ENCODE data around the gene KDM6A.
"Not testable (repeated sequence)": the region's sequence is repeated elsewhere in the genome, so short reads cannot be mapped to it uniquely, and the experiment has no call there.

KDM6A gene

GRCh38 chrX:44918722-44919121 is 45.7 kb downstream of the KDM6A start:
- 100% methylated on average over 1 of the region's 1 CpG; no CpG with 5 or more reads in 1 of the 2 experiments for WGBS, 2 experiments

GRCh38 chrX:44922980-44923379 is 50.0 kb downstream of the KDM6A start:
- Histone ChIP-seq H3K27ac (ENCODE audit: insufficient read depth, low read depth, low read length, poor library complexity, severe bottlenecking) (no peak overlapping the region), H3K4me3 (ENCODE audit: insufficient read depth, low read depth, low read length) (no peak overlapping the region), H3K27me3 (ENCODE audit: control insufficient read depth, insufficient read depth, low read length, poor library complexity, severe bottlenecking) (no peaks in the 10 kb centered on the region), H3K4me1 (ENCODE audit: control insufficient read depth, insufficient read depth, low read length) (no peaks in the 10 kb centered on the region), H3K36me3 (ENCODE audit: control insufficient read depth, insufficient read depth, low read length) (no peaks in the 10 kb centered on the region), H3K9me3 (ENCODE audit: control insufficient read depth, low read length) (no peaks in the 10 kb centered on the region)
- 88 to 100% methylated on average over 1 to 2 of the region's 4 CpGs for WGBS, 2 experiments

More at GRCh38 chrX:44918722-44919121, 45.7 kb downstream of the KDM6A start:
- Histone ChIP-seq H3K36me3 (ENCODE audit: control insufficient read depth, insufficient read depth, low read length) (no peaks in the 10 kb centered on the region), H3K4me3 (ENCODE audit: insufficient read depth, low read depth, low read length) (no peak overlapping the region), H3K27ac (ENCODE audit: insufficient read depth, low read depth, low read length, poor library complexity, severe bottlenecking) (no peak overlapping the region), H3K9me3 (ENCODE audit: control insufficient read depth, low read length) (no peaks in the 10 kb centered on the region), H3K4me1 (ENCODE audit: control insufficient read depth, insufficient read depth, low read length) (no peaks in the 10 kb centered on the region), H3K27me3 (ENCODE audit: control insufficient read depth, insufficient read depth, low read length, poor library complexity, severe bottlenecking) (no peaks in the 10 kb centered on the region)

- no peaks in the 10 kb centered on the region for H3K27me3 ChIP-seq (ENCODE audit: control insufficient read depth, insufficient read depth, low read length, poor library complexity, severe bottlenecking)
- H3K4me1 ChIP-seq (ENCODE audit: control insufficient read depth, insufficient read depth, low read length): no peaks in the 10 kb centered on the region
- no peaks in the 10 kb centered on the region for H3K9me3 ChIP-seq (ENCODE audit: control insufficient read depth, low read length)
- H3K36me3 ChIP-seq (ENCODE audit: control insufficient read depth, insufficient read depth, low read length): no peaks in the 10 kb centered on the region
- no peak overlapping the region for H3K4me3 ChIP-seq (ENCODE audit: insufficient read depth, low read depth, low read length)
- no peak overlapping the region for H3K27ac ChIP-seq (ENCODE audit: insufficient read depth, low read depth, low read length, poor library complexity, severe bottlenecking)
- no CpG with 5 or more reads among the region's 1 CpG for WGBS, 2 experiments
Measured at GRCh38 chrX:44927398-44927797, 54.4 kb downstream of the KDM6A start.

GRCh38 chrX:44931441-44931973 is 58.5 kb downstream of the KDM6A start:
- H3K4me1 ChIP-seq (ENCODE audit: control insufficient read depth, insufficient read depth, low read length): no peaks in the 10 kb centered on the region
- H3K9me3 ChIP-seq (ENCODE audit: control insufficient read depth, low read length): no peaks in the 10 kb centered on the region
- WGBS, 2 experiments: 96 to 100% methylated on average over 3 of the region's 4 CpGs

GRCh38 chrX:44935172-44935571 is 62.2 kb downstream of the KDM6A start:
- WGBS, 2 experiments: 100% methylated on average over 2 of the region's 4 CpGs; no CpG with 5 or more reads in 1 of the 2 experiments
- no peaks in the 10 kb centered on the region for H3K36me3 ChIP-seq (ENCODE audit: control insufficient read depth, insufficient read depth, low read length)
- no peak overlapping the region for H3K4me3 ChIP-seq (ENCODE audit: insufficient read depth, low read depth, low read length)
- no peak overlapping the region for H3K27ac ChIP-seq (ENCODE audit: insufficient read depth, low read depth, low read length, poor library complexity, severe bottlenecking)
- no peaks in the 10 kb centered on the region for H3K9me3 ChIP-seq (ENCODE audit: control insufficient read depth, low read length)
- no peaks in the 10 kb centered on the region for H3K4me1 ChIP-seq (ENCODE audit: control insufficient read depth, insufficient read depth, low read length)
- no peaks in the 10 kb centered on the region for H3K27me3 ChIP-seq (ENCODE audit: control insufficient read depth, insufficient read depth, low read length, poor library complexity, severe bottlenecking)

More at GRCh38 chrX:44931441-44931973, 58.5 kb downstream of the KDM6A start:
- Histone ChIP-seq H3K36me3 (ENCODE audit: control insufficient read depth, insufficient read depth, low read length) (no peaks in the 10 kb centered on the region), H3K4me3 (ENCODE audit: insufficient read depth, low read depth, low read length) (no peak overlapping the region), H3K27me3 (ENCODE audit: control insufficient read depth, insufficient read depth, low read length, poor library complexity, severe bottlenecking) (no peaks in the 10 kb centered on the region), H3K27ac (ENCODE audit: insufficient read depth, low read depth, low read length, poor library complexity, severe bottlenecking) (no peak overlapping the region)

GRCh38 chrX:44935640-44936039 is 62.7 kb downstream of the KDM6A start:
- no peaks in the 10 kb centered on the region for H3K27me3 ChIP-seq (ENCODE audit: control insufficient read depth, insufficient read depth, low read length, poor library complexity, severe bottlenecking)
- no peak overlapping the region for H3K27ac ChIP-seq (ENCODE audit: insufficient read depth, low read depth, low read length, poor library complexity, severe bottlenecking)
- no peaks in the 10 kb centered on the region for H3K9me3 ChIP-seq (ENCODE audit: control insufficient read depth, low read length)
- no peaks in the 10 kb centered on the region for H3K36me3 ChIP-seq (ENCODE audit: control insufficient read depth, insufficient read depth, low read length)
- H3K4me3 ChIP-seq (ENCODE audit: insufficient read depth, low read depth, low read length): no peak overlapping the region
- WGBS, 2 experiments: 89 to 92% methylated on average over 5 of the region's 5 CpGs
- no peaks in the 10 kb centered on the region for H3K4me1 ChIP-seq (ENCODE audit: control insufficient read depth, insufficient read depth, low read length)

- 88 to 96% methylated on average over 1 to 2 of the region's 2 CpGs for WGBS, 2 experiments
Measured at GRCh38 chrX:44937606-44938005, 64.6 kb downstream of the KDM6A start.

GRCh38 chrX:44938111-44938510 is 65.1 kb downstream of the KDM6A start:
- Histone ChIP-seq H3K9me3 (ENCODE audit: control insufficient read depth, low read length) (no peaks in the 10 kb centered on the region), H3K4me3 (ENCODE audit: insufficient read depth, low read depth, low read length) (no peak overlapping the region), H3K27me3 (ENCODE audit: control insufficient read depth, insufficient read depth, low read length, poor library complexity, severe bottlenecking) (no peaks in the 10 kb centered on the region), H3K36me3 (ENCODE audit: control insufficient read depth, insufficient read depth, low read length) (no peaks in the 10 kb centered on the region), H3K4me1 (ENCODE audit: control insufficient read depth, insufficient read depth, low read length) (no peaks in the 10 kb centered on the region), H3K27ac (ENCODE audit: insufficient read depth, low read depth, low read length, poor library complexity, severe bottlenecking) (no peak overlapping the region)
- WGBS, 2 experiments: 93 to 97% methylated on average over 4 of the region's 4 CpGs

More at GRCh38 chrX:44937606-44938005, 64.6 kb downstream of the KDM6A start:
- H3K4me1 ChIP-seq (ENCODE audit: control insufficient read depth, insufficient read depth, low read length): no peaks in the 10 kb centered on the region
- H3K27me3 ChIP-seq (ENCODE audit: control insufficient read depth, insufficient read depth, low read length, poor library complexity, severe bottlenecking): no peaks in the 10 kb centered on the region
- no peak overlapping the region for H3K4me3 ChIP-seq (ENCODE audit: insufficient read depth, low read depth, low read length)
- H3K36me3 ChIP-seq (ENCODE audit: control insufficient read depth, insufficient read depth, low read length): no peaks in the 10 kb centered on the region
- no peaks in the 10 kb centered on the region for H3K9me3 ChIP-seq (ENCODE audit: control insufficient read depth, low read length)
- H3K27ac ChIP-seq (ENCODE audit: insufficient read depth, low read depth, low read length, poor library complexity, severe bottlenecking): no peak overlapping the region

GRCh38 chrX:44940541-44940940 is 67.6 kb downstream of the KDM6A start:
- not testable (repeated sequence) for H3K9me3 ChIP-seq (ENCODE audit: control insufficient read depth, low read length); H3K27me3 ChIP-seq (ENCODE audit: control insufficient read depth, insufficient read depth, low read length, poor library complexity, severe bottlenecking); H3K27ac ChIP-seq (ENCODE audit: insufficient read depth, low read depth, low read length, poor library complexity, severe bottlenecking); H3K36me3 ChIP-seq (ENCODE audit: control insufficient read depth, insufficient read depth, low read length); H3K4me1 ChIP-seq (ENCODE audit: control insufficient read depth, insufficient read depth, low read length); H3K4me3 ChIP-seq (ENCODE audit: insufficient read depth, low read depth, low read length)
- 89 to 98% methylated on average over 12 of the region's 12 CpGs for WGBS, 2 experiments

GRCh38 chrX:44943007-44943406 is 70.0 kb downstream of the KDM6A start:
- no peaks in the 10 kb centered on the region for H3K9me3 ChIP-seq (ENCODE audit: control insufficient read depth, low read length)
- no peak overlapping the region for H3K27ac ChIP-seq (ENCODE audit: insufficient read depth, low read depth, low read length, poor library complexity, severe bottlenecking)
- no peaks in the 10 kb centered on the region for H3K27me3 ChIP-seq (ENCODE audit: control insufficient read depth, insufficient read depth, low read length, poor library complexity, severe bottlenecking)
- no peaks in the 10 kb centered on the region for H3K36me3 ChIP-seq (ENCODE audit: control insufficient read depth, insufficient read depth, low read length)
- H3K4me1 ChIP-seq (ENCODE audit: control insufficient read depth, insufficient read depth, low read length): no peaks in the 10 kb centered on the region
- WGBS, 2 experiments: 100% methylated on average over 1 of the region's 3 CpGs; no CpG with 5 or more reads in 1 of the 2 experiments
- no peak overlapping the region for H3K4me3 ChIP-seq (ENCODE audit: insufficient read depth, low read depth, low read length)

GRCh38 chrX:44944894-44945293 is 71.9 kb downstream of the KDM6A start:
- H3K9me3 ChIP-seq (ENCODE audit: control insufficient read depth, low read length): no peaks in the 10 kb centered on the region
- no CpG with 5 or more reads among the region's 1 CpG for WGBS, 2 experiments
- H3K4me1 ChIP-seq (ENCODE audit: control insufficient read depth, insufficient read depth, low read length): no peaks in the 10 kb centered on the region
- H3K27me3 ChIP-seq (ENCODE audit: control insufficient read depth, insufficient read depth, low read length, poor library complexity, severe bottlenecking): no peaks in the 10 kb centered on the region
- H3K27ac ChIP-seq (ENCODE audit: insufficient read depth, low read depth, low read length, poor library complexity, severe bottlenecking): no peak overlapping the region
- no peak overlapping the region for H3K4me3 ChIP-seq (ENCODE audit: insufficient read depth, low read depth, low read length)
- H3K36me3 ChIP-seq (ENCODE audit: control insufficient read depth, insufficient read depth, low read length): no peaks in the 10 kb centered on the region
